H1 (cell line): ENCODE results near the gene CD300A. TPM values are rescaled to one million over a fixed set of nuclear protein-coding genes. Genes with fewer than 3 reads are reported as not detected.

Source experiments
- BACH1 ChIP-seq: IDR thresholded peaks from 2 replicates; pipeline ENCODE4 v1.6.1; 2012; ENCODE audit warnings: low read length, improper control_type of control experiment
- CTCF ChIP-seq, 3 experiments: IDR thresholded peaks; 1 replicate in 2 of 3; 2 replicates in 1 of 3; pipeline versions ENCODE4 v1.5.1 to v1.6.1; 2011; ENCODE audit warnings: low read length in 3 of 3, mild to moderate bottlenecking in 3 of 3, inconsistent platforms in 2 of 3, low read depth in 1 of 3, moderate library complexity in 1 of 3; ENCODE audit not compliant: insufficient read depth in 1 of 3; ENCODE audit errors: control extremely low read depth in 1 of 3
- EP300 ChIP-seq, 2 experiments: IDR thresholded peaks; 1 replicate in 1 of 2; 2 replicates in 1 of 2; pipeline ENCODE4 v1.6.1; 2011 to 2012; ENCODE audit warnings: low read depth in 2 of 2, low read length in 2 of 2, mild to moderate bottlenecking in 2 of 2, borderline replicate concordance in 1 of 2, inconsistent platforms in 1 of 2, moderate library complexity in 1 of 2
- HDAC2 ChIP-seq, 2 experiments: fragments of 300-600 bp in 1 of 2; sonication (generic) in 1 of 2; IDR thresholded peaks; 2 replicates each; pipeline ENCODE4 v1.6.1; 2011 to 2012; ENCODE audit warnings: low read depth in 2 of 2, low read length in 2 of 2, mild to moderate bottlenecking in 2 of 2, moderate library complexity in 2 of 2, borderline replicate concordance in 1 of 2, inconsistent platforms in 1 of 2
- KDM1A ChIP-seq: fragments of 200-600, 300-600 bp; sonication (generic); IDR thresholded peaks from 2 replicates; pipeline ENCODE4 v1.7.1; 2016; ENCODE audit warnings: mild to moderate bottlenecking, low read length, borderline replicate concordance
- MAFK ChIP-seq: IDR thresholded peaks from 2 replicates; pipeline ENCODE4 v1.6.1; 2012; ENCODE audit warnings: low read depth, mild to moderate bottlenecking, improper control_type of control experiment, low read length
- NANOG ChIP-seq: IDR thresholded peaks from 2 replicates; pipeline ENCODE4 v1.6.1; 2011; ENCODE audit warnings: low read length, low read depth, mild to moderate bottlenecking, inconsistent platforms; ENCODE audit not compliant: insufficient read depth, poor library complexity, severe bottlenecking
- RNF2 ChIP-seq: fragments of 200-900, 300-1000 bp; sonication (generic); IDR thresholded peaks from 2 replicates; pipeline ENCODE4 v1.7.1; 2016; ENCODE audit warnings: borderline replicate concordance, low read depth, mild to moderate bottlenecking, antibody characterized with exemption, low read length; ENCODE audit not compliant: poor library complexity, severe bottlenecking; ENCODE audit errors: missing control alignments
- SAP30 ChIP-seq: fragments of 300-600 bp; sonication (generic); IDR thresholded peaks from 2 replicates; pipeline ENCODE4 v1.7.1; 2012; ENCODE audit warnings: low read length, moderate library complexity, mild to moderate bottlenecking, inconsistent platforms; ENCODE audit not compliant: insufficient read depth, insufficient replicate concordance
- SP1 ChIP-seq: IDR thresholded peaks from 2 replicates; pipeline ENCODE4 v1.6.1; 2011; ENCODE audit warnings: low read depth, low read length
- TAF7 ChIP-seq: optimal IDR thresholded peaks from 2 replicates; pipeline ENCODE3; 2011; ENCODE audit warnings: low read depth, mild to moderate bottlenecking, inconsistent platforms, low read length, moderate library complexity, borderline replicate concordance
- YY1 ChIP-seq: IDR thresholded peaks from 2 replicates; pipeline ENCODE4 v1.6.1; 2011; ENCODE audit warnings: low read depth, mild to moderate bottlenecking, low read length
- polyA plus RNA-seq, 7 experiments: library from polyadenylated mRNA; depleted of rRNA in 3 of 7; stranded (reverse) in 5 of 7; unstranded in 2 of 7; fragments of >200 nt in 5 of 7; fragments of 200-250 nt in 2 of 7; gene quantifications; 1 replicate in 5 of 7; 2 replicates in 1 of 7; 4 replicates in 1 of 7; pipeline versions ENCODE4 v1.2.1 to v1.2.3, GENCODE V29; 2011 to 2013; ENCODE audit warnings: missing spikeins in 2 of 7, mixed read lengths in 2 of 7
- total RNA-seq: library from RNA; stranded (reverse); fragmentation: NEBNext Ultra II Directional; extraction: Animal tissue kit (Norgen Biotek cat#: 25700); gene quantifications from 2 replicates; pipeline ENCODE4 v1.2.1, GENCODE V29; 2021
- TF ChIP-seq, protein P1 (sequence below): IDR thresholded peaks from 2 replicates; pipeline ENCODE4 v1.6.1; 2012; ENCODE audit warnings: inconsistent platforms
- TF ChIP-seq, protein P2 (sequence below): IDR thresholded peaks from 2 replicates; pipeline ENCODE4 v1.6.1; 2011; ENCODE audit warnings: low read length, improper control_type of control experiment

CD300A gene
- total and polyA plus RNA-seq, 2 of the 8 experiments (the other 6 are each of a cell fraction or from before 2014, with no cell fraction given), result 0.52 to 1.3 TPM

- no peak for TF ChIP-seq NANOG
- no peak for TF ChIP-seq SP1
- TF ChIP-seq MAFK, result no peak
- TF ChIP-seq YY1, result no peak
- no peak for TF ChIP-seq RNF2
- TF ChIP-seq, protein P1, sequence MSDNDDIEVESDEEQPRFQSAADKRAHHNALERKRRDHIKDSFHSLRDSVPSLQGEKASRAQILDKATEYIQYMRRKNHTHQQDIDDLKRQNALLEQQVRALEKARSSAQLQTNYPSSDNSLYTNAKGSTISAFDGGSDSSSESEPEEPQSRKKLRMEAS, result peak; percentile 36; the same call in 1 of the 2 replicates
- TF ChIP-seq BACH1, result no peak
- TF ChIP-seq EP300 (IDR thresholded peaks at IDR 0.05; ENCODE audit: borderline replicate concordance in 1 of 2, low read depth in 2 of 2, low read length in 2 of 2), result no peak
- TF ChIP-seq, protein P2, sequence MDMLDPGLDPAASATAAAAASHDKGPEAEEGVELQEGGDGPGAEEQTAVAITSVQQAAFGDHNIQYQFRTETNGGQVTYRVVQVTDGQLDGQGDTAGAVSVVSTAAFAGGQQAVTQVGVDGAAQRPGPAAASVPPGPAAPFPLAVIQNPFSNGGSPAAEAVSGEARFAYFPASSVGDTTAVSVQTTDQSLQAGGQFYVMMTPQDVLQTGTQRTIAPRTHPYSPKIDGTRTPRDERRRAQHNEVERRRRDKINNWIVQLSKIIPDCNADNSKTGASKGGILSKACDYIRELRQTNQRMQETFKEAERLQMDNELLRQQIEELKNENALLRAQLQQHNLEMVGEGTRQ, result no peak
- TF ChIP-seq SAP30, result no peak
- peak; percentile 73 to 97 (median 88) for TF ChIP-seq CTCF (IDR thresholded peaks at IDR 0.05; ENCODE audit: control extremely low read depth in 1 of 3, insufficient read depth in 1 of 3, low read depth in 1 of 3, low read length in 3 of 3)
- no peak for TF ChIP-seq TAF7
- TF ChIP-seq KDM1A, result no peak
- TF ChIP-seq HDAC2 (IDR thresholded peaks at IDR 0.05; ENCODE audit: borderline replicate concordance in 1 of 2, low read depth in 2 of 2, low read length in 2 of 2), result no peak
Observed at GRCh38 chr17:74437702-74438101, 28.7 kb upstream of the CD300A start (continued).
